PFSK-1 (cell line): ENCODE results near the gene ANKRD24.

Experiments used
- FOXP2 ChIP-seq: optimal IDR thresholded peaks from 2 replicates; pipeline ENCODE3; 2011; ENCODE audit warnings: borderline replicate concordance, control low read depth, inconsistent platforms; ENCODE audit not compliant: insufficient read depth; ENCODE audit errors: extremely low read length, extremely low read depth
- POLR2AphosphoS5 ChIP-seq: IDR thresholded peaks from 2 replicates; pipeline ENCODE4 v1.6.1; 2012; ENCODE audit warnings: low read depth, mild to moderate bottlenecking, control low read depth, low read length, moderate library complexity
- REST ChIP-seq, 2 experiments: IDR thresholded peaks; 2 replicates each; pipeline versions ENCODE4 v1.6.1 to v1.8.0; 2011 to 2012; ENCODE audit warnings: low read depth in 2 of 2, low read length in 2 of 2, control low read depth in 1 of 2, inconsistent platforms in 1 of 2, mild to moderate bottlenecking in 1 of 2, moderate library complexity in 1 of 2; ENCODE audit not compliant: insufficient read depth in 1 of 2
- SIN3A ChIP-seq: IDR thresholded peaks from 2 replicates; pipeline ENCODE4 v1.6.1; 2012; ENCODE audit warnings: mild to moderate bottlenecking, low read length, moderate library complexity, borderline replicate concordance; ENCODE audit not compliant: insufficient read depth
- TAF1 ChIP-seq: IDR thresholded peaks from 2 replicates; pipeline ENCODE4 v1.6.1; 2012; ENCODE audit warnings: low read length, control low read depth, borderline replicate concordance; ENCODE audit not compliant: insufficient read depth

ANKRD24 gene

GRCh38 chr19:4189641-4190040 lies 7.2 kb downstream of the ANKRD24 start:
- TF ChIP-seq TAF1 (no peak), SIN3A (no peak), FOXP2 (no peak)

- TF ChIP-seq FOXP2 (no peak), REST (IDR thresholded peaks at IDR 0.05; ENCODE audit: insufficient read depth in 1 of 2, low read depth in 2 of 2, low read length in 2 of 2) (no peak), SIN3A (no peak), POLR2AphosphoS5 (no peak), TAF1 (no peak)
Measured at GRCh38 chr19:4194353-4194752, 11.9 kb downstream of the ANKRD24 start.

- no peak for TF ChIP-seq TAF1
Measured at GRCh38 chr19:4196009-4196408, 13.5 kb downstream of the ANKRD24 start.

GRCh38 chr19:4196587-4197148 lies 14.2 kb downstream of the ANKRD24 start:
- TF ChIP-seq POLR2AphosphoS5 (no peak), FOXP2 (no peak), SIN3A (no peak), REST (IDR thresholded peaks at IDR 0.05; ENCODE audit: insufficient read depth in 1 of 2, low read depth in 2 of 2, low read length in 2 of 2) (no peak), TAF1 (no peak)

GRCh38 chr19:4197228-4197624 lies 14.7 kb downstream of the ANKRD24 start:
- TF ChIP-seq SIN3A (no peak), REST (IDR thresholded peaks at IDR 0.05; ENCODE audit: insufficient read depth in 1 of 2, low read depth in 2 of 2, low read length in 2 of 2) (no peak), POLR2AphosphoS5 (no peak), TAF1 (no peak), FOXP2 (no peak)

GRCh38 chr19:4197625-4198466 lies 15.4 kb downstream of the ANKRD24 start:
- TF ChIP-seq POLR2AphosphoS5, result no peak
